ENCODE results near the gene PRKACB.

GRCh38 chr1:84225646-84226045 is 81.6 kb downstream of the PRKACB start:
- TF ChIP-seq EP300 (IDR thresholded peaks at IDR 0.05) (no peak), POLR2AphosphoS5 (IDR thresholded peaks at IDR 0.05) (no peak), POLR2A (IDR thresholded peaks at IDR 0.05) (no peak)
- TF ChIP-seq, protein P1, sequence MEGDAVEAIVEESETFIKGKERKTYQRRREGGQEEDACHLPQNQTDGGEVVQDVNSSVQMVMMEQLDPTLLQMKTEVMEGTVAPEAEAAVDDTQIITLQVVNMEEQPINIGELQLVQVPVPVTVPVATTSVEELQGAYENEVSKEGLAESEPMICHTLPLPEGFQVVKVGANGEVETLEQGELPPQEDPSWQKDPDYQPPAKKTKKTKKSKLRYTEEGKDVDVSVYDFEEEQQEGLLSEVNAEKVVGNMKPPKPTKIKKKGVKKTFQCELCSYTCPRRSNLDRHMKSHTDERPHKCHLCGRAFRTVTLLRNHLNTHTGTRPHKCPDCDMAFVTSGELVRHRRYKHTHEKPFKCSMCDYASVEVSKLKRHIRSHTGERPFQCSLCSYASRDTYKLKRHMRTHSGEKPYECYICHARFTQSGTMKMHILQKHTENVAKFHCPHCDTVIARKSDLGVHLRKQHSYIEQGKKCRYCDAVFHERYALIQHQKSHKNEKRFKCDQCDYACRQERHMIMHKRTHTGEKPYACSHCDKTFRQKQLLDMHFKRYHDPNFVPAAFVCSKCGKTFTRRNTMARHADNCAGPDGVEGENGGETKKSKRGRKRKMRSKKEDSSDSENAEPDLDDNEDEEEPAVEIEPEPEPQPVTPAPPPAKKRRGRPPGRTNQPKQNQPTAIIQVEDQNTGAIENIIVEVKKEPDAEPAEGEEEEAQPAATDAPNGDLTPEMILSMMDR (IDR thresholded peaks at IDR 0.05), result no peak

Data from gastroesophageal sphincter (tissue), 3 donors.